Esophagus squamous epithelium (tissue), 4 donors: Measurements from ENCODE around the gene FHIT.

ENCODE experiments used
- POLR2A ChIP-seq, 4 donors: fragments of 450-650 bp; IDR thresholded peaks; one replicate each; pipeline ENCODE4 v1.6.1; 2017; ENCODE audit warnings: antibody characterized with exemption in 4 of 4, mild to moderate bottlenecking in 4 of 4, moderate library complexity in 3 of 4
- TF ChIP-seq, protein P1 (sequence below), 6 experiments: fragments of 450-650 bp in 4 of 6; fragments of 200-600 bp in 2 of 6; sonication (generic) in 2 of 6; IDR thresholded peaks; one replicate each; pipeline ENCODE4 v1.5.1; 2016 to 2019; ENCODE audit warnings: antibody characterized with exemption in 6 of 6, mild to moderate bottlenecking in 4 of 6, moderate library complexity in 4 of 6

DNA sequence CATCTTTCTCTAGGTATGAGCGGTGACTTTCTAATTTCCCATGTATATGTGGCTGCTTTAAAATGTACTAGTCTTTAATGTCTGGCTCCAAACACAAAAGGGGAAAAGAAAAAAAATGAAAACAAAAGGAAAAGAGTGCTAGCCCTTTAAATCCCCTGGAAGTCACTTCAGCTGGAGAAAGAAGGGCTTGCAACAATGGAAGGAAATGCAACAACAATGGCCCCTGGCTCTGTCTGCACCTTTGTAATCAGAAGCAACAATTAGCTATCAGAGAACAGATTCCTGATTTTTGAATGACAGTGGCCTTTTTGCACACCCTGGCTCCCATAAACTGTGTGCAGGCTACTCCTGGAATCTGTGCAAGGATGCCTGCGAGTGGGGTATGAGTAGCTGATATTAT is 591.2 kb downstream of the FHIT start:
- no peak for TF ChIP-seq POLR2A (IDR thresholded peaks at IDR 0.05)
- TF ChIP-seq, protein P1, sequence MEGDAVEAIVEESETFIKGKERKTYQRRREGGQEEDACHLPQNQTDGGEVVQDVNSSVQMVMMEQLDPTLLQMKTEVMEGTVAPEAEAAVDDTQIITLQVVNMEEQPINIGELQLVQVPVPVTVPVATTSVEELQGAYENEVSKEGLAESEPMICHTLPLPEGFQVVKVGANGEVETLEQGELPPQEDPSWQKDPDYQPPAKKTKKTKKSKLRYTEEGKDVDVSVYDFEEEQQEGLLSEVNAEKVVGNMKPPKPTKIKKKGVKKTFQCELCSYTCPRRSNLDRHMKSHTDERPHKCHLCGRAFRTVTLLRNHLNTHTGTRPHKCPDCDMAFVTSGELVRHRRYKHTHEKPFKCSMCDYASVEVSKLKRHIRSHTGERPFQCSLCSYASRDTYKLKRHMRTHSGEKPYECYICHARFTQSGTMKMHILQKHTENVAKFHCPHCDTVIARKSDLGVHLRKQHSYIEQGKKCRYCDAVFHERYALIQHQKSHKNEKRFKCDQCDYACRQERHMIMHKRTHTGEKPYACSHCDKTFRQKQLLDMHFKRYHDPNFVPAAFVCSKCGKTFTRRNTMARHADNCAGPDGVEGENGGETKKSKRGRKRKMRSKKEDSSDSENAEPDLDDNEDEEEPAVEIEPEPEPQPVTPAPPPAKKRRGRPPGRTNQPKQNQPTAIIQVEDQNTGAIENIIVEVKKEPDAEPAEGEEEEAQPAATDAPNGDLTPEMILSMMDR (IDR thresholded peaks at IDR 0.05) = no peak
